ENCODE results near the gene PMIS2.
A peak's percentile ranks its signal among the peaks of the same experiment; 100 is the strongest.

Gene PMIS2

DNA sequence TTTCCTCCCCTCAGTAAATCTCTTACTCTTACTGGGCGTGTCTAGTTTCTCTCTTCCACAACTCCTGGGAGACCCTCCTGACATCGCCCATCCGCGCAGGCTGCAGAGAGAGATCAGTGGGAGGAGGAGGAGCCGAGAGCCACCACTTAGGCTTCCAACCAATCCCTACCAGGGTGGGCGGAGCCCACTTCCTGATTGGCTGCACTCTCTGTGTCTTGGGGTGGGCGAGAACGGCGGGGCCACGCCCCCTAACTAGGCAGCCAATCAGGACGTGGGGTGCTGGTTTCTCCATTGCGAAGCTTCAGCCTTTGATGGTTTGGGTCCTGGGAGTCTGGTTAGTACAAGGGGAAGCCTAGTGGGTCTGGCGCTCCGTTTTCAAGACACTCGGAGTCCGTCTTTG, at the start of gene PMIS2:
Gene PMIS2 (plus strand): TSS at position 326 of the 400 bp plus-strand sequence. CDS start 87 bp downstream, outside the sequence.
- DNase-seq (ENCODE audit: low spot score in 2 of 2) (no peak), ATAC-seq (peak; percentile 55)
- Mint-ChIP-seq H3K4me3 (no peak within 1 kb of the TSS), H3K27ac (no peak within 1 kb of the TSS), H3K4me1 (no peaks in the 10 kb centered on the region), H3K36me3 (peaks cover 5% of the 10 kb centered on the region), H3K9me3 (no peaks in the 10 kb centered on the region)

- no peak overlapping the region for H3K4me3 Mint-ChIP-seq
- no peaks in the 10 kb centered on the region for H3K9me3 Mint-ChIP-seq
Observed at GRCh38 chr19:35539314-35539713, 46.7 kb upstream of the PMIS2 start.

DNA sequence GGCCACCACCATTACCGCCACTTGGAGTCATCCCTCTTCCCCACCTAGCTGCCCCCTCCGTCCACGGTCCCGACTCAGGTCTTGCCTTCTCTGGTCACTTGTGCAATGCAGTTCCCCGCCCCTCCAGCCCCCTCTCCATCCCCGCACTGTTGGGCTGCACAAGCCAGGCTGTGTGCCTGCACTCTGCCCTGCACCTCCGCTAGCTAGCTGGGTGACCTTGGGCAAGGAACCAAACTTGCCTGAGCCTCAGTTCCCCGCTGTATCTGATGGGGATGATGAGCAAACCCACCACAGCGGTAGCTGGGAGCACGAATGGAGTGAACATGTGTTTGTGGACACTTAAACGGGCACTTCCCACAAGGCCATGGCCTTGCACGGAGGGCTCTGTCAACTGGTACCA, 46.1 kb upstream of the PMIS2 start:
- Mint-ChIP-seq H3K4me3 (no peak overlapping the region), H3K9me3 (no peaks in the 10 kb centered on the region), H3K4me1 (peaks cover 21% of the 10 kb centered on the region), H3K27ac (no peak overlapping the region), H3K36me3 (peaks cover 9% of the 10 kb centered on the region)
- ATAC-seq (no peak), DNase-seq (ENCODE audit: low spot score in 2 of 2) (no peak)

More at GRCh38 chr19:35539314-35539713, 46.7 kb upstream of the PMIS2 start:
- Mint-ChIP-seq H3K27ac (no peak overlapping the region), H3K4me1 (peaks cover 16% of the 10 kb centered on the region), H3K36me3 (peaks cover 4% of the 10 kb centered on the region)
- ATAC-seq, result no peak
- no peak for DNase-seq (ENCODE audit: low spot score in 2 of 2)

DNA sequence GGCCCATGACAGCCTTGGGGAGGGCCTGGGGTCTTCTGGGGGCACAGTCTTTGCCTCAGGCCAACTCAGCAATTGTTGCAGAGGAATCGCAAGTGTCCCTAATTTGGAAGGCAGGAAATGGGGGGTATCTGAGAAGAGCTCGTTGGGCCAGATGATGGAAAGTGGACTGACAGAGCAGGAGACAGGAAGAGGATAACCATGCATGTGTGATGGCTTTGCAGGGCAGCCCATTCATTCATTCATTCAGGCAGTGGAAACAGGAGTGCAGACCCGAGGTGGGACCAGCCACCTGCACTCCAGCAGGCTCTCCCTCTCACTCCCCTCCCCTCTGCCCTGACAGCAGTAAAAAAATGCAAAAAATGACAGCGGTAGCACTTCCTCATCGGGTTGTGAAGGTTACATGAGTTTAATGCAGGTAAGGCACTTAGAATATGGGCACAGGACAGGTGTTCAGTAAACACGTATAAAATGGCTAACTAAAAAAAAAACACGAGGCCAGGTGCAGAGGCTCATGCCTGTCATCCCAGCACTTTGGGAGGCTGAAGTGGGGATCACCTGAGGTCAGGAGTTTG, 45.5 kb upstream of the PMIS2 start:
- ATAC-seq (no peak), DNase-seq (ENCODE audit: low spot score in 2 of 2) (no peak)
- H3K4me1 Mint-ChIP-seq, result peaks cover 22% of the 10 kb centered on the region
- H3K36me3 Mint-ChIP-seq, result peaks cover 11% of the 10 kb centered on the region
- no peak overlapping the region for H3K27ac Mint-ChIP-seq
- no peaks in the 10 kb centered on the region for H3K9me3 Mint-ChIP-seq
- H3K4me3 Mint-ChIP-seq, result no peak overlapping the region

- Mint-ChIP-seq H3K36me3 (peaks cover 26% of the 10 kb centered on the region), H3K27ac (peak overlapping the region; percentile 66), H3K4me1 (peaks cover 29% of the 10 kb centered on the region), H3K9me3 (no peaks in the 10 kb centered on the region), H3K4me3 (no peak overlapping the region)
- DNase-seq (ENCODE audit: low spot score in 2 of 2) (no peak), ATAC-seq (no peak)
Observed at GRCh38 chr19:35542209-35542608, 43.8 kb upstream of the PMIS2 start.

- ATAC-seq (no peak), DNase-seq (ENCODE audit: low spot score in 2 of 2) (no peak)
- Mint-ChIP-seq H3K4me3 (peak overlapping the region; percentile 92), H3K36me3 (peaks cover 31% of the 10 kb centered on the region), H3K27ac (no peak overlapping the region), H3K9me3 (no peaks in the 10 kb centered on the region), H3K4me1 (peaks cover 33% of the 10 kb centered on the region)
Observed at GRCh38 chr19:35543280-35544109, 42.5 kb upstream of the PMIS2 start.

- H3K9me3 Mint-ChIP-seq, result no peaks in the 10 kb centered on the region
- DNase-seq (ENCODE audit: low spot score in 2 of 2) (no peak), ATAC-seq (no peak)
- H3K4me3 Mint-ChIP-seq, result peak overlapping the region; percentile 92
- H3K27ac Mint-ChIP-seq, result peak overlapping the region; percentile 94
- H3K4me1 Mint-ChIP-seq, result peaks cover 41% of the 10 kb centered on the region
- peaks cover 36% of the 10 kb centered on the region for H3K36me3 Mint-ChIP-seq
Observed at GRCh38 chr19:35544110-35544802, 41.7 kb upstream of the PMIS2 start.

DNA sequence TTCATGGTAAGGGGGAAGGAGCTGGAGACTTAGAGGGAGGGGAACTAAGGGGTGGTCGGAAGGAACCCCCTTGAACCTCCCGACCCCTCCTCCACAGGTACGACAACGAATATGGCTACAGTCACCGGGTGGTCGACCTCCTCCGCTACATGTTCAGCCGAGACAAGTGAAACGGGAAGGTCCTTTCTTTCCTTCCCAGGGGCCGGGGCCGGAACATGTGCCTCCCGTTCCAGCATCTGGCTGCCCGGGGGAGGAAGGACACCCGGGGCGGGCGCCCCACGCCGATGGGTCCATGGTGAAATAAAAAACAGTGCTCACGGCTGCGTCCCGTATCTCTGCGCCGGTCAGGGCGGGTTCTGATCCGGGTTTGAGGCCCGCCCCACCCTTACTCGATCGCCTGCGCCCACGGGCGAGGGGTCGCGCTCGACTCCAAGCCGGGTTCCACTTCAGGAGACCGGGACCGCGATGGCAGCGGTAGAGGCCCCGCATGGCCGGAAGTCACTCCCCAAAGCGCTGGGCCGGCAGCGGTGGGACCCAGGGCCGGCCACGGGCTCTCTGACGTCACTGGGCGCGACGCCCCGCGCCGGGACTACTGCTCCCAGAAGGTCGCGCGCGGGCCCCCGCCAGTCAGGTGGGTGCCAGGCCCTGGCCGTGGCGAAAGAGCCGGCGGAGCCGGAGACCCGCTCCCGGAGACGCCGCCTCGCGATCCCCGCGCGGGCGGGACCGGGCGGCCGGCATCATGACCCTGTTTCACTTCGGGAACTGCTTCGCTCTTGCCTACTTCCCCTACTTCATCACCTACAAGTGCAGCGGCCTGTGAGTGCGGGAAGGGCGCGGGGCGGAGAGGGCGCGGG, 40.7 kb upstream of the PMIS2 start, which contains the start of gene TMEM147:
Gene TMEM147 (plus strand): TSS at position 626 of the 854 bp plus-strand sequence. CDS start 114 bp downstream, at position 740.
- peaks cover 45% of the 10 kb centered on the region for H3K36me3 Mint-ChIP-seq
- H3K4me3 Mint-ChIP-seq, result peak within 1 kb of the TSS; percentile 92
- ATAC-seq (peak; percentile 87), DNase-seq (ENCODE audit: low spot score in 2 of 2) (peak; percentile 80 to 91)
- peaks cover 44% of the 10 kb centered on the region for H3K4me1 Mint-ChIP-seq
- H3K9me3 Mint-ChIP-seq, result no peaks in the 10 kb centered on the region
- H3K27ac Mint-ChIP-seq, result peak within 1 kb of the TSS; percentile 94

DNA sequence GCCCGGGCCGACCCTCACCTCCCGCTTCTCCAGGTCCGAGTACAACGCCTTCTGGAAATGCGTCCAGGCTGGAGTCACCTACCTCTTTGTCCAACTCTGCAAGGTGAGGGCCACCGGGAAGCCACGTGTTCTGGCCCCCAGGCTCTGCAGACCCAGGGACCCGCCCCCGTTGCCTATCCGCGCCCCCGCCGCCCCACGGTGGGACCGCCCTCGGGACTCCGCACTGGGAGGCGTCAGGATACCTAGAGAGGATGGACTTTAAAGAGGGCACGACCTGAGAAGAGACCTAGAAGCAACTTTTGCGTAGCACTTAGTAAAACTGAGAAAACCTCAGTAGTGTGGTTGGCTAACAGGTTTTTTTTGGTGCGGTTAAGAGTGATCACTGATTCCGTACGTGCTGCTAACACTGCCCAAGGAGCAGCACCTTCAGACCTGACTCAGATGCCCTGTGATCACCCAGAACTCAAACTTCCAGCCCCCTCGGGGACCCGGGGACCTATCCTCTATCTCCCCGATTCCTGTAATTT, 40.1 kb upstream of the PMIS2 start:
- H3K4me3 Mint-ChIP-seq, result peak overlapping the region; percentile 92
- peaks cover 44% of the 10 kb centered on the region for H3K4me1 Mint-ChIP-seq
- DNase-seq (ENCODE audit: low spot score in 2 of 2) (peak; percentile 55 to 77), ATAC-seq (peak; percentile 87)
- H3K9me3 Mint-ChIP-seq, result no peaks in the 10 kb centered on the region
- H3K27ac Mint-ChIP-seq, result peak overlapping the region; percentile 94
- peaks cover 51% of the 10 kb centered on the region for H3K36me3 Mint-ChIP-seq

- Mint-ChIP-seq H3K36me3 (peaks cover 51% of the 10 kb centered on the region), H3K4me1 (peaks cover 44% of the 10 kb centered on the region), H3K4me3 (peak overlapping the region; percentile 92), H3K27ac (peak overlapping the region; percentile 94), H3K9me3 (no peaks in the 10 kb centered on the region)
- no peak for DNase-seq (ENCODE audit: low spot score in 2 of 2)
- ATAC-seq, result no peak
Observed at GRCh38 chr19:35546532-35546931, 39.4 kb upstream of the PMIS2 start.

GRCh38 chr19:35549174-35549788, 36.7 kb upstream of the PMIS2 start:
- Mint-ChIP-seq H3K27ac (peak overlapping the region; percentile 41), H3K4me3 (no peak overlapping the region), H3K36me3 (peaks cover 48% of the 10 kb centered on the region), H3K9me3 (no peaks in the 10 kb centered on the region), H3K4me1 (peaks cover 35% of the 10 kb centered on the region)
- ATAC-seq, result no peak
- DNase-seq (ENCODE audit: low spot score in 2 of 2), result peak; percentile 34 to 70

- H3K4me3 Mint-ChIP-seq, result no peak overlapping the region
- no peaks in the 10 kb centered on the region for H3K9me3 Mint-ChIP-seq
- no peak for ATAC-seq
- no peak for DNase-seq (ENCODE audit: low spot score in 2 of 2)
- H3K36me3 Mint-ChIP-seq, result peaks cover 41% of the 10 kb centered on the region
- peaks cover 28% of the 10 kb centered on the region for H3K4me1 Mint-ChIP-seq
- H3K27ac Mint-ChIP-seq, result peak overlapping the region; percentile 41
Observed at GRCh38 chr19:35549879-35550523, 36.0 kb upstream of the PMIS2 start.

GRCh38 chr19:35551091-35551810, 34.7 kb upstream of the PMIS2 start:
- H3K4me1 Mint-ChIP-seq, result peaks cover 25% of the 10 kb centered on the region
- peaks cover 33% of the 10 kb centered on the region for H3K36me3 Mint-ChIP-seq
- H3K4me3 Mint-ChIP-seq, result no peak overlapping the region
- no peak overlapping the region for H3K27ac Mint-ChIP-seq
- no peak for DNase-seq (ENCODE audit: low spot score in 2 of 2)
- ATAC-seq, result no peak
- H3K9me3 Mint-ChIP-seq, result no peaks in the 10 kb centered on the region

Data from stimulated activated effector memory CD8-positive, alpha-beta T cell treated with anti-CD3 and anti-CD28 coated beads, Interleukin-12 subunit alpha, Interleukin-12 subunit beta, amount 100 ng/mL, for 72 hours (primary cell).